Cardiac muscle cell (in vitro differentiated cells and primary cell): ENCODE measurements around the gene VWCE. TPM values are rescaled to one million over a fixed set of nuclear protein-coding genes. Genes with fewer than 3 reads are reported as not detected.
A peak's percentile ranks its signal among the peaks of the same experiment; 100 is the strongest.
"Not testable (repeated sequence)": the region's sequence is repeated elsewhere in the genome, so short reads cannot be mapped to it uniquely, and the experiment has no call there.

Source experiments
- DNase-seq, 2 donors: peaks; one replicate each; pipeline versions ENCODE4 v3.0.0 to v3.0.0-alpha.2; 2010 to 2017; ENCODE audit warnings: low read depth in 1 of 2, low spot score in 1 of 2
- H3K27ac ChIP-seq: fragments of 200-600 bp; sonication (generic); 2 replicates; pipeline ENCODE4 v1.5.1; 2016
- H3K27me3 ChIP-seq: fragments of 200-600 bp; sonication (generic); 2 replicates; pipeline ENCODE4 v1.6.0; 2016; ENCODE audit warnings: control low read depth
- H3K36me3 ChIP-seq: fragments of 200-600 bp; sonication (generic); 2 replicates; pipeline ENCODE4 v1.5.1; 2016; ENCODE audit warnings: control low read depth
- H3K4me1 ChIP-seq: fragments of 200-600 bp; sonication (generic); 2 replicates; pipeline ENCODE4 v1.8.1; 2017; ENCODE audit warnings: low read depth, mild to moderate bottlenecking, mixed run types
- H3K4me3 ChIP-seq: fragments of 200-600 bp; sonication (generic); 2 replicates; pipeline ENCODE4 v1.5.1; 2016; ENCODE audit warnings: mild to moderate bottlenecking
- H3K9me3 ChIP-seq: fragments of 200-600 bp; sonication (generic); 2 replicates; pipeline ENCODE4 v1.5.1; 2017; ENCODE audit warnings: low read depth, mild to moderate bottlenecking, control low read depth
- CTCF ChIP-seq: IDR thresholded peaks from 2 replicates; pipeline ENCODE4 v1.5.1; 2012; ENCODE audit warnings: low read depth, mild to moderate bottlenecking, low read length
- polyA plus RNA-seq: library from polyadenylated mRNA; unstranded; fragments of >200 nt; fragmentation: Nextera tagmentation; extraction: Ambion mirVana; gene quantifications from 2 replicates; pipeline ENCODE4 v1.2.1, GENCODE V29; 2016
- total RNA-seq: library from RNA; depleted of rRNA; stranded (reverse); fragments of >200 nt; gene quantifications from 2 replicates; pipeline ENCODE4 v1.2.3, GENCODE V29; 2016

VWCE gene
- total and polyA plus RNA-seq, 2 experiments from 2014 or later, result 2.3 to 3.1 TPM

DNA sequence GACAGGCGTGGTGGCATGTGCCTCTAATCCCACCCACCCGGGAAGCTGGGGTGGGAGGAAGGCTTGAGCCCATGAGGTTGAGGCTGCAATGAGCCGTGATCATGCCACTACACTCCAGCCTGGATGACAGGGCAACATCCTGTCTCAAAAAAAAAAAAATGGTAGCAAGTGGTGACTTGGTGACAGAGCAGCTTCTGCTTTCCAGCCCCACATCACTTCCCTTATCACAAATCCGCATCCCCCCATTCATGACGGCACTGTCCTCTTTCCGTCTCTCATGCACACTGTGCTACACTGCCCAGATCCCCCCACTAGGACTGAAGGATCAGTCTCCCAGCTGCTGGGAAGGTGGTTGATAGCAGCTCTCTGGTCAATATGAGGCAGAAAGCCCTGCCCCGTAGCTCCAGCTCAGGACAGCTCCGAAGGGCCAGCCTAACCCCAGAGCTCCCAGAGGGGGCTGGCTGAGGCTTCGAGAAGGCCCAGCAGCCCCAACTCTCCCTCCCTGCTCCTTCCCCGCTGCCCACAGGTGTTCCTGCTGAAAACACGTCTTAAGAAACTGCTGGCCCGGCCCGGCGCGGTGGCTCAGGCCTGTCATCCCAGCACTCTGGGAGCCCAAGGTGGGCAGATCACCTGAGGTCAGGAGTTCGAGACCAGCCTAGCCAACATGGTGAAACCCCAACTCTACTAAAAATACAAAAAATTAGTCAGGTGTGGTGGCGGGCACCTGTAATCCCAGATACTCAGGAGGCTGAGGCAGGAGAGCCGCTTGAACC lies 38.2 kb downstream of the VWCE start:
- H3K4me3 ChIP-seq, result no peak overlapping the region
- DNase-seq, result no peak
- no peaks in the 10 kb centered on the region for H3K27me3 ChIP-seq
- H3K4me1 ChIP-seq, result no peaks in the 10 kb centered on the region
- H3K9me3 ChIP-seq, result no peaks in the 10 kb centered on the region
- H3K27ac ChIP-seq, result no peak overlapping the region
- H3K36me3 ChIP-seq, result no peaks in the 10 kb centered on the region
- TF ChIP-seq CTCF, result no peak

DNA sequence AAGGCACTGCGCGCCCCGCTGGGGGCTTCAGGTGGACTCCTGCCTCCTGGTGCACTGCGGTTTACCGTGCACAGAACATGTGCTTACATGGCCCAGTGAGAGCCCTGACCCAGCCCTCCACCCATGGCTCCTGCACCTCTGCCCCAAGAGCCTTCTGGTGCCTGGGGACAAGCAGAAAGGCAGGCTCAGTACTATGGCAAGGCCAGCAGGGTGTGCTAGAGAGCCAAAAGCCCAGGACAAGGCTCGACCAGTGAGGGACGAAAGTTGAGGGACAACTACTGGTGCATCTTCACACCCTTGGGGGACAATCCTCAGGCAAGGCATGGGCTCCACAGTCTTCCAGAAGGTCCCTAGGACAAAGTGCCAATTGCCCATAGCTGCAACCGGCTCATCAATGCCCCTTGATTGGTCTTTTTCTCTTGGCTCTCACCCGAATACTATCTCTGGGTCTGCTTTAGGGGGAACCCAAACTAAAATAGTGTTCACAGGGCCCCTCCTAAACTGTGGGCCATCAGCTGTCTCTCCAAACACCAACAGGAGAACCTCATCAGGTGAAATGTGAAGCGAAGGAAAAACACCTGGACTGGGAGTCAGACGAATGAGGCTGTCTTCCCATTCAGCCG lies 40.6 kb downstream of the VWCE start:
- Histone ChIP-seq H3K4me1 (no peaks in the 10 kb centered on the region), H3K9me3 (no peaks in the 10 kb centered on the region), H3K27ac (no peak overlapping the region), H3K27me3 (no peaks in the 10 kb centered on the region), H3K36me3 (no peaks in the 10 kb centered on the region), H3K4me3 (no peak overlapping the region)
- peak; percentile 89 for TF ChIP-seq CTCF
- DNase-seq, result peak; percentile 69 to 72

DNA sequence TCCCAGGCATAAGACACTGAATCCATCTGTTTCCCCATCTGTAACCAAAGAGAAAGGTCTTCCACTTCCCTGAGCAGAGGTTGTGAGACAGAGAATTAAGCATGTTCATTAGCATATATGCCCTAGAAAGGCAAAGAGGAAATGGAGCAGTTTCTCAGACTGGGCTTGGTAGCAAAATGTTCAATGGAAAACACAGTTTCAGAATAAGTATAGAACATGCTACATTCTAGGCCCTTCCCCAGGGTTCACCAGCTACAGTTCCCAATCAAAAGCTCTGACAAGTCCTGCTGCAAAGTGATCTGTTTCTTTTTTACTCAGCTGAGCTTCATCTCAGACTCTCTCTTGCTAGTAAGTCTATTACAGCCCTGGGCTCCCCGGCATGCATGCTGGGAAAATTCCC lies 42.8 kb downstream of the VWCE start:
- H3K36me3 ChIP-seq, H3K27ac ChIP-seq, H3K9me3 ChIP-seq, DNase-seq, H3K27me3 ChIP-seq, H3K4me1 ChIP-seq, H3K4me3 ChIP-seq: not testable (repeated sequence)

- H3K27ac ChIP-seq, H3K4me3 ChIP-seq, H3K9me3 ChIP-seq, H3K36me3 ChIP-seq, H3K4me1 ChIP-seq, H3K27me3 ChIP-seq: not testable (repeated sequence)
- peak in 1 of 2 donors; percentile 64 for DNase-seq
Observed at GRCh38 chr11:61250796-61251765, 44.0 kb downstream of the VWCE start.

GRCh38 chr11:61249201-61249600 lies 45.9 kb downstream of the VWCE start:
- DNase-seq, H3K4me1 ChIP-seq, H3K27me3 ChIP-seq, H3K4me3 ChIP-seq, H3K9me3 ChIP-seq, H3K27ac ChIP-seq, H3K36me3 ChIP-seq: not testable (repeated sequence)

GRCh38 chr11:61248071-61248470 lies 47.0 kb downstream of the VWCE start:
- not testable (repeated sequence) for H3K9me3 ChIP-seq, H3K4me3 ChIP-seq, H3K36me3 ChIP-seq, H3K27ac ChIP-seq, H3K27me3 ChIP-seq, H3K4me1 ChIP-seq, DNase-seq

DNA sequence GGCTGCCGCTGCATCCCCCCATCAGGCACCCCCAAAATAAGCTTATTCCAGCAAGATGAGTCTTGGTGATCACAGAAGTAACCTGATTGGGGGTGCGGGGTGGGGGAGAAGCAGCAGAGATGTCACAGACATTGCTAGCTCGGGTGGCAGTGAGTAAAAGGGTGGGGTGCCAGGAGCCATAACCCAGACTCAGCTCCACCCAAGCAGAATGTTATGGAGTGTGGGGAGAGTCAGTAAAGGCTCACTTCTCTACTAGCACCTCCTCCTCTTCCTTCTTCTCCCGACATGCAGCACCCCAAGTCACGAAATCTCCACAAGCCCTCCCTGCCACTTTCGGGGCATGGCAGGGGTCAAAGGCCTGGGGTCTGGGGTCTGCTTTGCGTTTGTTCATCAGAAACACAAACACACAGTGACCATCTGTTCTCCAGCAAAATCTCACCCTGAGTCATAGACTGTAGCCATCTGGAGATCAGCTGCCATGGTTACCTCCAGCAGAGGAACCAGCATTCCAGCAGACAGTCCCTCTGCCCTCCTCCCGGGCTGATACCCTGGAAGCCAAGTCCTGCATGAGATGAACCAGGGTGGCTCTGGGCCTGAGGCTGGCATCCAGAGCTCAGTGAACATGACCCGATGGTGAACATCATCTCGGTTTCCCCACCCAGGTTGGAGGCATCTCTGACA lies 49.7 kb downstream of the VWCE start:
- H3K4me1 ChIP-seq, H3K27me3 ChIP-seq, H3K27ac ChIP-seq, DNase-seq, H3K36me3 ChIP-seq, H3K9me3 ChIP-seq, H3K4me3 ChIP-seq: not testable (repeated sequence)

- DNase-seq, H3K9me3 ChIP-seq, H3K36me3 ChIP-seq, H3K27ac ChIP-seq, H3K27me3 ChIP-seq, H3K4me3 ChIP-seq, H3K4me1 ChIP-seq: not testable (repeated sequence)
Observed at GRCh38 chr11:61241526-61241925, 53.6 kb downstream of the VWCE start.

DNA sequence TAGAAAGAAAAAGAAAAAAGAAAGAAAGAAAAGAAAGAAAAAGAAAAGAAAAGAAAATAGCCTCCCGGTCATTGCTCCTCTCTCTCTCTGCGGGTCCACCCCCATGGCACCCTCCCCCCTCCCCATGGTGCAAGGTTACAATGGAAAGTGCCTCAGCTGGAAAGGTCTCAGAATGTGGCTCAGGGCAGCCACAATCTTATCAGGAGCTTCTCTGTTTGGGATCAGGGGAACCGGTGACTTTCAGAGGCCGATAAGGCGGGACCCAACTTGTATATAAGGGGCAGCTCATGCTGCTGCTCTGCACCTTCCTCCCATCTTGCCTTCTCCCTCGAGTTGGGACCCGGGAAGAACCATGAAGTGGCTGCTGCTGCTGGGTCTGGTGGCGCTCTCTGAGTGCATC lies 54.2 kb downstream of the VWCE start, which contains the start of gene PGA5:
Gene PGA5 (plus strand): TSS at position 301 of the 400 bp plus-strand sequence. CDS start 52 bp downstream, at position 353.
- H3K27ac ChIP-seq, H3K4me3 ChIP-seq: not testable (repeated sequence)

GRCh38 chr11:61240288-61240687 lies 54.8 kb downstream of the VWCE start:
- H3K4me3 ChIP-seq, H3K27me3 ChIP-seq, H3K36me3 ChIP-seq, DNase-seq, H3K4me1 ChIP-seq, H3K9me3 ChIP-seq, H3K27ac ChIP-seq: not testable (repeated sequence)

More for the DNA sequence above, 54.2 kb downstream of the VWCE start, which contains the start of gene PGA5:
- H3K27me3 ChIP-seq, H3K9me3 ChIP-seq, H3K36me3 ChIP-seq, H3K4me1 ChIP-seq, DNase-seq: not testable (repeated sequence)

GRCh38 chr11:61237130-61237529 lies 58.0 kb downstream of the VWCE start:
- not testable (repeated sequence) for H3K27ac ChIP-seq, H3K4me1 ChIP-seq, H3K9me3 ChIP-seq, H3K27me3 ChIP-seq, H3K36me3 ChIP-seq, DNase-seq, H3K4me3 ChIP-seq
